ENCODE results near the gene HAND1.

DNA sequence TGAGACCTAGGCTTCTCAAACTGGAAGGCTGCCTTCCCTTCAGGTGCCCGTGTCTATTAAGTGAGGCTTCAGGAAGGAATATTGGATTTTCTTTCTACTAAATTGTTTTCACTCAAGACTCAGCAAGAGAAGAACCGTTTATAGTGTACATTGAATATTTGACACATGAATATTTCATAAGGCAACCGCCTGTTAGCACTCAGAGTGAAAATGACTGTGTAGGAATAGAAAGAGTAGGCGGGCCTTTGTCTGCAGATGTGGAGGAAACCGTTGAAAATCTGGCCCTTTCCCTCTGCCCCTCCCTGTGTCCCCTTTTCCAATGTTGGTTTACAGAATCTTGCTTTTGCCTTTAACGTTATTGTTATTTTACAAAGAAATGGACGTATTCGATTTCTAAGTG is 26.1 kb downstream of the HAND1 start:
- TF ChIP-seq, protein P1, sequence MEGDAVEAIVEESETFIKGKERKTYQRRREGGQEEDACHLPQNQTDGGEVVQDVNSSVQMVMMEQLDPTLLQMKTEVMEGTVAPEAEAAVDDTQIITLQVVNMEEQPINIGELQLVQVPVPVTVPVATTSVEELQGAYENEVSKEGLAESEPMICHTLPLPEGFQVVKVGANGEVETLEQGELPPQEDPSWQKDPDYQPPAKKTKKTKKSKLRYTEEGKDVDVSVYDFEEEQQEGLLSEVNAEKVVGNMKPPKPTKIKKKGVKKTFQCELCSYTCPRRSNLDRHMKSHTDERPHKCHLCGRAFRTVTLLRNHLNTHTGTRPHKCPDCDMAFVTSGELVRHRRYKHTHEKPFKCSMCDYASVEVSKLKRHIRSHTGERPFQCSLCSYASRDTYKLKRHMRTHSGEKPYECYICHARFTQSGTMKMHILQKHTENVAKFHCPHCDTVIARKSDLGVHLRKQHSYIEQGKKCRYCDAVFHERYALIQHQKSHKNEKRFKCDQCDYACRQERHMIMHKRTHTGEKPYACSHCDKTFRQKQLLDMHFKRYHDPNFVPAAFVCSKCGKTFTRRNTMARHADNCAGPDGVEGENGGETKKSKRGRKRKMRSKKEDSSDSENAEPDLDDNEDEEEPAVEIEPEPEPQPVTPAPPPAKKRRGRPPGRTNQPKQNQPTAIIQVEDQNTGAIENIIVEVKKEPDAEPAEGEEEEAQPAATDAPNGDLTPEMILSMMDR (IDR thresholded peaks at IDR 0.05) = no peak
- TF ChIP-seq POLR2A (IDR thresholded peaks at IDR 0.05) = no peak
